Suppressor macrophage treated with lipopolysaccharide for 1 hour (primary cell): ENCODE results near the gene GLYATL1.

Experiments used
- DNase-seq, 3 donors: peaks; one replicate each; pipeline ENCODE4 v3.0.0-alpha.2; 2020 to 2022

GLYATL1 gene

DNA sequence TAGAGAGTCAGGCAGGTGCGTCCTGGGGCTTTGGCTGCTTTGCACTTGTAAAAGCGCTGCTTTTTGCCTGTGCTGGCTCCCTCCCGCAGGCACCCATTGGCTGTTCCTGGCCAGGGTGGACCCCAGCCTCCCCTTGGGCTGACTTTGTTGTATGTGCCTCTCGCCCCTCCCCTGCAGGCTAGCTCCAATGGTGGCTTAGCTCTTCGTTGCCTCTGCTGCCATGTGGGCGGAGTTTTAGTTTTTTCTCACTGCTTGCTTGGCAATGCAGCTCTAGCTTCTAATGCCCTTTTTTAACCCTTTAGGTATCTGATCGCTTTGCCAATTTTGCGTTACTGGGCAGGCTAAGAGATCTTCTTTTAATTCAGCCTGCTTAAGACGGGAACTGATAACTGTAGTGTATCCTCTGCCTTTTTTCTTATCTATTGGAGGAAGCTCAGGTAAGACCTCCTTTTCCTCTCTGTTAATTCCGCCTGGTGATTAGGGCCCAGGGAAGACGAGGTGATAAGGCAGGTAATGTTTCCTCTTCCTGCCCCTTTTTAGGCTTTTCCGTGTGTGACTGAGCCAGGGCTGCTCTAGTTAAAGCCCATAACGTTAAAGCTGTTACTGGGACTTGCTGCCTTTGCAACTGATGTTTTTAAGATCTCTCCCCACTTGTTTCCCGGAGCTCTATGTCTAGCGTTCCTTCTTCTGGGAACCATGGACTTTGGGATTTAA is 11.7 kb upstream of the GLYATL1 start:
- DNase-seq = peak in 2 of 3 donors; percentile 8 to 22

GRCh38 chr11:58928107-58928499 is 11.2 kb upstream of the GLYATL1 start:
- peak in 1 of 3 donors; percentile 18 for DNase-seq

GRCh38 chr11:58928691-58929090 is 10.6 kb upstream of the GLYATL1 start:
- DNase-seq = no peak

DNA sequence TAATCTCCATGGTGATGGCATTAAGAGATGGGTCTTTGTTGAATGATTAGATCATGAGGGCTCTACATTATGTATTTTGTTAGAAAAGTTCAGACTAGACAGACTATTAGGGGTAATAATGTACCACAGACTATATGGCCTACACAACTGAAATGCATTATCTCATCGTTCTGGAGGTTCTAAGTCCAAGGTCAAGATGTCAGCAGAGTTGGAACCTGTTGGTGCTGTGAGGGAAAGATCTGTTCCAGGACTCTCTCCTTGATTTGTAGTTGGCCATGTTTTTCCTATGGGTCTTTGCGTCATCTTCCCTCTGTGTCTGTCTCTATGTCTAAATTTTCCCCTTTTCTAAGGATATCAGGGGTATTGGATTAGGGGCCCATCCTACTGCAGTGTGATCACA is 8.4 kb upstream of the GLYATL1 start:
- DNase-seq = no peak

DNA sequence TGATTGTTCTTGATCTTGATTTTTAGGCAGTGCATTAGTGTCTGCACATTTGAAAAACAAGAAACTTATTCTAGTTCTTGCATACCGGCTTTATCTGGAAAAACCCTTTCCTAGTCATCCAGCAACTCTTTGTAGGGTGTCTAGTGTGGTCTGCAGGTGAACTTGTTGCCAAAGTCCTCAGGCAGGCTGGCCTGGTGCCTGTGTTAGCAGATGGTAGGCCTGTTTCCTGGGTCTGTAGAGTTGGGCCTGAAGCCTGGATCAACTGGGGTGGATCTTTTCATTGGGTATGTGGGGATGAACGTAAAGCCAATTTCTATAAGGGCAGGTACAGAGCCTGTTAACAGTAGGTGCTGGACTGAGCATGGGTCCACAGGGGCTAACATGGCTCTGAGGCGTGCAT is 5.6 kb upstream of the GLYATL1 start:
- DNase-seq = no peak

GRCh38 chr11:58934945-58935513 is 4.3 kb upstream of the GLYATL1 start:
- no peak for DNase-seq

DNA sequence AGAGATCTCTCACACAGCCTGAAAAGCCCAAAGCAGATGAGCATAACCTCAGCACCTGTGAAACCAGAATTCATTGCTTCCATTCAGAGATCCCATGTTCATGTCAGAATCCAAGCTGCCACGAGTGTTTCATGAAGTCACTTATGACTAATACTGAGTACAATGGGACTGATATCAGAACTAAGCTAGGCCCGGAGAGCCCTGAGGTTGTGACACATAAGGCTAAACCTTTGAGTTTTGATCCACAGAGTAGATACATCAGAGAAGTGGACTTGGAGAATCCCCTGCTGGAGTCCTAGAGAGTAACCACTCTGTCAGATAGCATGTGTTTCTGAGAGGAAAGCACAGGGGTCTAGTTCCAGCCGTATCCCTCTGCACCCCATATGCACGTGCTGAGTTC is 890 bp upstream of the GLYATL1 start:
- no peak for DNase-seq

DNA sequence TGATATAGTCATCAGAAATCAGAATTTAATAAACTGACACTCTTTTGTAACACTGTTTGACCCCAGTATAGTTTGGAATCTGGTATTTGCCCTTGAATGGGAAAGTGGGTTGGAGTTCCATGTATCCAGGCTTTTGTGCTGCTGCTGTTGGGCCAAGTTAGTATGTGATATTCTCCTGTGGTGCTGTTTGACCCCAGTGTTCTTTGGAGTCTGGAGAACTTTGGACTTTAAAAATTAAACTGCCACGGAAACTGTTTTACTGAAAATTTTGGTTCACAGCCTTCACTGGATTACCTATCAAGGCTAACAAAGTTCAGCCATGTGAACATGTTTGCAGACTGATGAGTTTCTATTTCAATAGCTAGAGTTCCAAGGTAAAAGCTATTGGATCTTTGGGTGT is 740 bp downstream of the GLYATL1 start:
- no peak for DNase-seq

- DNase-seq = no peak
Measured at GRCh38 chr11:58941838-58942237, 2.5 kb downstream of the GLYATL1 start.

- no peak for DNase-seq
Measured at GRCh38 chr11:58945663-58946062, 6.4 kb downstream of the GLYATL1 start.

GRCh38 chr11:58949184-58949583 is 9.9 kb downstream of the GLYATL1 start:
- no peak for DNase-seq

DNA sequence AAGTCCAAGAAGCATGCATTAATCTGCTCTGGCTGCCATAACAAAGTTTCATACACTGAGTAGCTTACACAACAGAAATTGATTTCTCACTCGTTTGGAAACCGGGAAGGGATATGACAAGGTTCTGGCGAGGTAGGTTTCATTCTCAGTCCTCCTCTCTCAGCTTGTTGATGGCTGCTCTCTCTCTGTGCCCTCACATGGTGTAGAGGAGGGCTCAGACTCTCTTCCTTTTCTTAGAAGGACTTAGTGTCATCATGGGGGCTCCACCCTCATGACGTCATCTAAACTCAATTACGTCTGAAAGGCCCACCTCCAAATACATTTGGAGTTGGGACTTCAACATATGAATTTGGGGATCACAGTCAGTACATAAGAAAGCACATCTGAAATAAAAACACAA is 18.6 kb downstream of the GLYATL1 start:
- DNase-seq = peak in 2 of 3 donors; percentile 6 to 19

GRCh38 chr11:58958500-58958899 is 19.2 kb downstream of the GLYATL1 start:
- peak; percentile 74 to 86 (median 81) for DNase-seq

DNA sequence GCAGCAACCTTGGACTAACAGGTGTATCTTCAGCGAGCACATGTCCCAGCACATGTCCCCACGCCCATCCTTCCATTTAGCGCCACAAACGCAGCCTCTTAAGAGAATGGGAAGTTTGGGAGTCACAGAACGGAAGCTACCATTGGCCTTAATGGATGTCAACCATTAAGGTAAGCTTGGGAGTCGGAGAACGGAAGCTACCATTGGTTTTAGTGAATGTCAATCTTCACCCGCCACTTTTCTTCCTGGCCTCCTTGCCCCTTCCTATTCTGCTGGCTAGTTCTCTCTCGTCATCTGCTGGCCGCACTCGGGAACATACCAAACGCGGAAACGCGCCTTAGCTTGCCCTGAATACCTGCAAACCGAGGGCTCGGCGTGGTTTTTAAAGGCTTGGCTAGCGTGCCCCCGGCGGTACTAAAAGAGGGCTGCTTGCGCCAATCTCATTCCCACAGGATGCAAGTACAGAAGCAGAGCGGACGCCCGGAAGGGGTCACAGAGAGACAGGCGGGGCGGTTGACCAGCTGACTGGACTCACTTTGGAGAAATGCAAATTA is 24.3 kb downstream of the GLYATL1 start:
- no peak for DNase-seq

DNA sequence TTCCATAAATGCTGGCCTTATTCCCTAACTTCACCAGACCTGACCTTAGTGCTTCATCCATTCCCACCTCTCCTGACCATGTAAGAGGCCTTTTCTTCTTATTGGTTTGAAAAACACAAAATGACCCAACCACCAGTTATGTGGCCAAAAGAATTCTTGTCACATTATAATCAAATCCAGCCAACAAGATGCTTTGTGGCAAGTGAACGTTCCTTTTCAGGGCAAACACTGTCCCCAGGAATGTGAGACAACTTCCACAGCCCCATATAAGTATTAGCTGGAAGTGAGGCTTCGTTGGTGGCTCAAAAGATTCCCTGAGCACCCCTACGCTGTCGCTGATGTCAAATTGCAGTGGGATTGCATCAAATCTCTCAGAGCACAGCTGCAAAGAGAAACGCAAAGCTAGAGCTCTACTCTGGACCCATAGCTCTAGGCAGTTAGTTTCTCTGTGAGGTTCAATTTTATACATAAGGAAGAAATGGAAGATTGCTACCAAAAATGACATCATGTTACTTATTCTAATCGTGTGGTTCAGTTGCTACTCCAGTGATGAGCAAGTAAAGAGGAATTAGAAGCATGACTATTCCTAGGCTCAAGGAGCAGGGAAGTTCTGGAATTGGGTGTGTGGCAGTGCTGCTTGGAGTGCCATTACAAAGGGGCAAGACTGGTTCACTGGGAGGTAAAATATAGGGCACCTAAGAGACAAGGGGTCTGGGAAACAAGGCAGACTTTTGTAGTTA is 26.1 kb downstream of the GLYATL1 start:
- DNase-seq = no peak

GRCh38 chr11:58968251-58968711 is 29.0 kb downstream of the GLYATL1 start:
- no peak for DNase-seq

GRCh38 chr11:58977470-58977869 is 38.2 kb downstream of the GLYATL1 start:
- DNase-seq = no peak

DNA sequence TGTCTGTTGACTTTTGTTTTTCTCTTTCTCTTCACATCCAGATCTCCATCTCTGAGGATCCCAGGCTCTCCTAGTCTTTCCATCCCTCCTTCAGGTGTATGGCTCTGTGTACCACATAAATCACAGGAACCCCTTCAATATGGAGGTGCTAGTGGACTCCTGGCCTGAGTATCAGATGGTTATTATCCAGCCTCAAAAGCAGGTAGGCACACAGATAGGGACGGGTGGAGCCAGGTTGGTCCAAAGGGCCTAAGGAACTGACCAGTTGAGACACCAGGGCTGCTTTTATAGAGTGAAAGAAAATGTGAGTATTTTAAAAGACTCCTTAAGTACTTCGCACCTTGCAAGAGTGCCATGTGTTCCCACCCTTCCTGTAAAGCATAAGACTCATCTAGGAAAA is 39.9 kb downstream of the GLYATL1 start:
- no peak for DNase-seq

GRCh38 chr11:58980159-58980843 is 41.0 kb downstream of the GLYATL1 start:
- no peak for DNase-seq

GRCh38 chr11:58992489-58992888 is 53.2 kb downstream of the GLYATL1 start:
- no peak for DNase-seq

DNA sequence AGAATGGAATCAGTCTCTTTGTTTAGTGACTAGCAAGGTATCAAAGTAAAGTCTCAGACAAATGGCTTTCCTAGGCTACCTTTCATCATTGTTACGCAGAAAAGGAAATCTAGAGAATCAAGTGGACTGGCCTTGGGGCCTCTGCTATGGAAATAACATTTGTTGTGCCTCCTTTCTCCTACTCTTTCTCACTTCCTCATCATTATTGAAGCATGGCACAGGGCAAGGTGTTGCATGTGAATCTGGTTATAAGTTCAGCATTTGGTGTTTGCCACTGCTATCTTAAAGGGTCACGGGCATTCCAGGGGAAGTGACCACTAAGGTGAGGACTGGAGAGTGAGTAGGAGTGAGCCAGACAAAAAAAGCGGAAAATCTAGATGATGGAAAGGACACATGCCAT is 54.9 kb downstream of the GLYATL1 start:
- DNase-seq = peak in 1 of 3 donors; percentile 3

DNA sequence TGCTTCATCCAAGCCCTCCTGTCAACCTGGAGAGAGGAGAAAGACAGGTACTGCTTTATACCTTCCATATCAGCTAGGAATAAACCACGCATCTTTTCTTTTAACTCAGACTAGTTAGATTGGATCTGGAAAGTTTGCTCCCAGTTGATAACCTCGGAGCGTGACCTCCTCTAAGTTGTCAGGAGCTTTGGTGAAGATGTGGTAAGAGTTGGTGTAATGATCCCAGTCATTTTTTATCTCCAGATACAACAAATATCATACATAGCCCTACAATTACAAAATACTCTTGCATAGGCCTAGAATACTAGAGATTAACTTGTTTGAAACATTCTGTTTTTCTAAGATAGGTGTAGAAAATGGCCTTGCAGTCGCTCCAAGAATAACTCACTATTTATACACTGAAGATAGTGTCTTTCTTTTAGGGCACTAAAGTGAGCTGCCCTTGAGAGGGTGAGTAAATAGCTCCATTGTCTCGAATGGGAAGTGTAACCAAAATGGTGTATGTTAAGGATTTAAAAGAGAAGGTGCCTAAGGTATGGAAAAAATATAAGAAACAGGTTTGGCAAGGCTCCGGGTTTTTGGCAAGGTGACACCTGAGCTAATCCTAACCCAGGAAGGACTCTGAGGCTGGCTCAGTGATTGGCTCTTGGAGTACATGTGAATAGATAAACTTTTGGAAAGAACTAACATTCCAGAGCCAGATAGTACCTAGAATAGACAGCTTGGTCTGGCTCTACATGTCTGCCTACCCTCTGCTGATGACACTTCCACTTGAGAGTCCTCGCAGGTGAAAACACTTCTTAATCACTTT is 59.4 kb downstream of the GLYATL1 start:
- no peak for DNase-seq
